ENCODE results near the gene SNRPB. TPM values are rescaled to one million over a fixed set of nuclear protein-coding genes. Genes with fewer than 3 reads are reported as not detected.
A peak's percentile ranks its signal among the peaks of the same experiment; 100 is the strongest.

The SNRPB gene
- total and polyA plus RNA-seq, 2 of the 13 experiments (the other 11 are each of a cell fraction or from before 2014, with no cell fraction given) = 473 to 844 TPM

- TF ChIP-seq HNF4G (IDR thresholded peaks at IDR 0.05; ENCODE audit: borderline replicate concordance, low read depth, low read length) (peak; percentile 70), HNF4G (CRISPR knock-in tag; IDR thresholded peaks at IDR 0.05; ENCODE audit: borderline replicate concordance, low read depth) (peak; percentile 71; the same call in 1 of the 2 replicates), ZNF816 (CRISPR knock-in tag; IDR thresholded peaks at IDR 0.05; ENCODE audit: borderline replicate concordance) (peak; percentile 30), IRF2 (CRISPR knock-in tag; IDR thresholded peaks at IDR 0.05) (peak; percentile 82; the same call in 1 of the 2 replicates), USF2 (IDR thresholded peaks at IDR 0.05; ENCODE audit: low read depth, low read length) (peak; percentile 52; the same call in 1 of the 2 replicates), USF2 (CRISPR knock-in tag; IDR thresholded peaks at IDR 0.05; ENCODE audit: borderline replicate concordance) (peak; percentile 14; the same call in 1 of the 2 replicates), ZNF3 (CRISPR knock-in tag; IDR thresholded peaks at IDR 0.05) (0 out of 2 replicates have a peak, but pooled peaks have one; percentile 53), HIC2 (CRISPR knock-in tag; IDR thresholded peaks at IDR 0.05; ENCODE audit: low read depth) (peak; percentile 53), KLF6 (CRISPR knock-in tag; IDR thresholded peaks at IDR 0.05) (0 out of 2 replicates have a peak, but pooled peaks have one; percentile 12), ATF3 (CRISPR knock-in tag; IDR thresholded peaks at IDR 0.05) (peak; percentile 68), ADNP (CRISPR knock-in tag; IDR thresholded peaks at IDR 0.05) (no peak), ZBTB26 (CRISPR knock-in tag; IDR thresholded peaks at IDR 0.05; ENCODE audit: borderline replicate concordance) (no peak; the same call in 1 of the 2 replicates), POLR2AphosphoS5 (IDR thresholded peaks at IDR 0.05; ENCODE audit: low read depth, low read length) (peak; percentile 97), ZNF549 (CRISPR knock-in tag; IDR thresholded peaks at IDR 0.05) (no peak), CEBPG (CRISPR knock-in tag; IDR thresholded peaks at IDR 0.05) (peak; percentile 57), KDM1A (CRISPR knock-in tag; IDR thresholded peaks at IDR 0.05) (no peak), RBM22 (optimal IDR thresholded peaks at IDR 0.05; ENCODE audit: low read length) (no peak), NONO (IDR thresholded peaks at IDR 0.05) (no peak), NONO (CRISPR knock-in tag; conservative IDR thresholded peaks at IDR 0.05) (peak; percentile 93), PCBP2 (optimal IDR thresholded peaks at IDR 0.05; ENCODE audit: low read depth, low read length, poor library complexity, severe bottlenecking) (no peak), ZBED4 (CRISPR knock-in tag; IDR thresholded peaks at IDR 0.05; ENCODE audit: borderline replicate concordance) (peak; percentile 22)
These were observed 38.3 kb upstream of the SNRPB start, which contains the start of gene ZNF343 (continued) for GRCh38 chr20:2508631-2509467.
